NCI-H2227 (cell line): ENCODE data around the gene OCA2.
"Not testable (repeated sequence)": the region's sequence is repeated elsewhere in the genome, so short reads cannot be mapped to it uniquely, and the experiment has no call there.

ENCODE experiments used
- DNase-seq: peaks from one replicate; lab custom pipeline; 2025; ENCODE audit not compliant: unreplicated experiment; lab: John Stamatoyannopoulos, UW

OCA2 gene

DNA sequence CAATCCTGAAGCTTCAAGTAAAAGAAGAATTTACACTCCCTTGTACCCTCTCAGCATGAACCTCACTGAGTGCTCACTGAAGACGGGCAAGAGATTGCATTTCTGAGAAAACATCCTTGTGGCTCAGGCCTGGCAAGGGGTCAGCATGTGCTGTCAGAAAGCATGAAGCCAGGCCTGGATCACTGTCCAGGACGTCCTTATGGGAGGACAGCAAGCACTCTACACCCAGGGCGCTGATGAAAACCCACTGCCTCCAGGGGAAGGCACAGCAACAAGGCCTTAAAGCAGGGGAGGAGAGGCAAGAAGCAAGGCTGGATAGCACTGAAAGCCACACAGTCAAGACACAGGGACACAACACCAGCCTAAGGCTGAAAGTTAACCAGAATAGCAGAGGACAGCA lies 315.4 kb downstream of the OCA2 start:
- DNase-seq: no peak

DNA sequence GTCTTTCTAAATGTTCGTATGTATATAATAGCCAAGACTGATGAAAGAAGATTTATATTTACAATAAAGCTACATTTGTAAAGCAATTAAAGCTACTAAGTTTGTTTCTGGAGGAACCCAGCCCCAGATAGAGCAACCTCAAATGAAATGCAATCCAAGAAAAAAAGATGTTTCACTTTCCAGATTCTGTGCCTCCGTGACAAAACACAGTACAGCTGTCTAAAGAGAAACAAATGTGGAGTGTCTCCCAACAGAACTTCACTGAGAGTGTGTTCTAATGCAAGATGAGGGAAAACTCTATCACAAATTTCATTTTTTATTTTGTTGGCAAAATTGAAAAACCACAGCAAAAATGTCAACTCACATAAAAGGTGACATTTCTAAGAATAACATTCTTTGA lies 317.0 kb downstream of the OCA2 start:
- DNase-seq: no peak

DNA sequence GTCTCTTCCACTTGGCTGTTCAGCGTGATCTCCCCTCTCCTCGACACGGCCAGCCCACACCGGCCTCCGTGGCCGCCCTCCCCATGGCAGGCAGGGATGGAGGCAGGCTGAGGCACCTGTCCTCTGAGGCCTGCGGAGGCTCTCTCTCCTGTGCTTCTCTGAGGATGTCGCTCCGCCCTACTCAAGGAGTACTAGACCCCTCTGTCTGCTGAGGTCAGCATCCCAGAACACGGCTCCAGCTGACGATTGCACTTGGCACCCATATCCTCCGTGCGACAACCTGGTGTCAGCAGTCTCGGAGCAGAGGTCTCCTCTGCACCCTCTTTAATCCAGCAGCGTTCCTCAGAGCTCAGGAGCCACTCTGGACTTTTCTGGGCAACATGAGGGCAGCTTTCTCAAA lies 322.6 kb downstream of the OCA2 start:
- no peak for DNase-seq

DNA sequence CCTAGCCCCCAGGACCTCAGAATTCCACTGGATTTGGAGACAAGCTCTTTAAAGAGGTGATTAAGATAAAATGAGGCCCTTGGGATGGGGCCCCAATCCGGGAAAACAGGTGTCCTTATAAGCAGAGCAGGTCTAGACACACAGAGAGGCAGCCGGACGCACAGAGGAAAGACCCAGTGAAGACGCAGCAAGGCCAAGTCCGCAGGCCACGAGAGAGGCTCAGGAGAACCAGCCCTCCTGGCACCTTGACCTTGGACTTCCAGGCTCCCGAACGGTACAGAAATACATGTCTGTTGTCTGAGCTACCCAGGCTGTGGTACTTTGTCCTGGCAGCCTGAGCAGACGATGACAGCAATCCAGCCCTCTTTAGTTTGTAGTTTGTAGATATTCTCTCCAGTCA lies 324.5 kb downstream of the OCA2 start:
- DNase-seq: no peak

DNA sequence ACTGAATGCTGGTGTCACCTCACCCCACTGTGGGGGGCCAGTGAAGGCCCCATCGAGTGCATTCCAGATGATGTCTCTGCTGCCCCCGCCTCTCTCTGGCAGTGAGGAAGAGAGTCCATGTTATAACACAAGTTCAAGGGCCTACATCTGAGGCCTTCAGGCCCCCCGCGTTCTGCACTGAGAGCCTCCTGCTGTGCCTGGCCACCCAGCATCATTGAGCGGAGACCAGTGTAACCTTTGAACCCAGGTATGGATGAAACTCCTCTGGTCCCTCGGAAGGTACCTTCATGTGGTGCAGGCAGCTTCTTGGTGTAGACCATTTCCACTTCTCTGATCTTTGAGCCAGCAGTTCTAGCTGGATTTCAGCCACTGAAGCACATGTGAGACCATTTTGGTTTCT lies 324.9 kb downstream of the OCA2 start:
- no peak for DNase-seq

DNA sequence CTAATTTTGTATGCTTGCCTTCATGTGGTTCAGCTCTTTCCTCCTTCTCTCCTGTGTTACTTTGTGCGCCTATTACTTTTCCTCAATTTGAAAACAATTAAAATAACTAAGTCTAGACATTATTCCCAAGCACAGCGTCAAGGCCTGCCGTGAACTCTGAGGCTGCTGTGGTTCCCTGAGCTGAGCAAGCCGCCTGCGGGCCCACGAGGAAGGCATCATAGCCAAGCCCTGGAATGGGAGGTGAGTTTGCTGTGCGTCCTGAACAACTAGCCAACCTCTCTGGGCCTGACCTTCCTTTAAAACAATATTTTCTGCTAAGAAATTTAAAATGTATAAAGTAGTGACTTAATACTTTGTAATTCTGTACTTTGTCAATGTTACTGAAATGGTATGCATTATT lies 327.2 kb downstream of the OCA2 start:
- no peak for DNase-seq

- no peak for DNase-seq
Measured at GRCh38 chr15:27770769-27771554, 328.2 kb downstream of the OCA2 start.

DNA sequence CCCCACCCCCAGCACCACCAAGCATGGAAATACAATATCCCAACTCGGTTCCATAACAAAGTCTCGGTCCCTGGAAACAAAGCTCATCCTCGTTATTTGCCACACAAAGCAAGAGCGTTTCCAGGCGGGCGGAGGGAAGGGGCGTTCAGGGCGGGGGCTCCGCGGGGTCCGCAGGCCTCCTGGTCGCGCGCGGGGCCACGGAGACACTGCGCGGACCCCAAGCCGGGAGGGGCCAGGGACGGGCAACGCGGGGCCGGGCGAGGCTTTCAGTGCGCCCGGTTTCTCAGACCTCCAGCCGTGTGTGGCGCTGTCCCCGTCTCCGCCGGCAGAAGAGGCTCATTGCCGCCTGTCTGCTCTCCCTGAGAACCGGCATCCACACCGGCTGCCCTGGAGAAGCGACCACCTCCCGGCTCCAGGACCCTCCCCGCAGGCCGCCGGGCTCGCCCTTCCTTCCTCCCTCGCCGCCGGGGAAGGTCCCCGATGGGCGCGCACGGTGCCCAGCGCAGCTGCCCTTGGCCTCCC lies 329.0 kb downstream of the OCA2 start:
- no peak for DNase-seq

DNA sequence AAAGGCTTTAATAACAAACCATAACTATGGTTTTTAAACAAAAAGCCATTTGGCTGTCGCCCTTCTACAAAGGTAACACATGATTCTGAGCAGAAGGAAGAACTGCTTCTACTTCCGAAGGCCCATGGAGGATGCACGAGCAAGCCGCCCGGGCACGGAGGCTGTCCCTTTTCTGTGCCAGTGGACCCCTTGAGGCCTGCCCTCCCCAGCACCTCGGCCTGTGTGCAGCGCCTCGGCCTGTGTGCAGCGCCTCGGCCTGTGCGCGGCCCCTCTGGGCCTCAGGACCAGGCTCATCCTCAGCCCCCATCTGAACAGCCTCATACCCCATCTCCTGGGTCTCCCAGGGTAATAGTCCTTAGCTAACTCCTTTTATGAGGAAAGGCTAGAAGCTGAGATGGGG lies 329.5 kb downstream of the OCA2 start:
- no peak for DNase-seq

GRCh38 chr15:27768732-27769475 lies 330.2 kb downstream of the OCA2 start:
- DNase-seq: no peak

DNA sequence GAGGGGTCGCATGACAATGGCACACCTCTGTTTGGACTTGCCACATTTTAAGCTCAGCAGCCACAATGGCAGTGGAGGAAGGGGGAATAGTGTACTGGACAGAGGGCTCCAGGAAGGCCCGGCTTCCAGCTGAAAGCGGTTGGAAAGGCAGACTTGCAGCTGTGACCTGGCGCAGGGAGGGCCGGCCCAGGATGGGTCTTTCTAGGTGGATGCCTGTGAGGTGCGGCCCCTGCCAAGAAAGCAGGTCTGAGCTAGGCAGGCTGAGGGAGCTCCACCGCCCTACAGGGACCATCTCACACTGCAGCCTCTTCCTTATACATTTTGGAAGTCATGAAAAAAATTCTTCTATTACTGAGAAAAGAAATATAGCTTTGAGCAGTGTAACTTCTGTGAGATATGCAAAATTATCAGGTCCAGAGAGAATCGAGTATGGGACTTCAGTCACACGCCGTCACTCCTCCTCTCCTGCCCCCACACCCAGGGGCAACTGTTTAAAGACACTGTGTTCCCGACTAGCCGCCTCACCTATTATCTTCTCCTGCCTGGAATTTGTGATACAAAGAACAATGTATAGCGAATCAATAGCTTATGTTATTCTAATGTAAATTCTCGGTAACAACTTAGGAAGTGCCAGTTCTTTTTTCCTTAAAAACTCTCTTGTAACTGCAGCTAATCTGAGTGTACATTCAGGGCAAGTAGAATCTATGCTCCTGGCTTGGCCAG lies 331.0 kb downstream of the OCA2 start:
- DNase-seq: no peak

DNA sequence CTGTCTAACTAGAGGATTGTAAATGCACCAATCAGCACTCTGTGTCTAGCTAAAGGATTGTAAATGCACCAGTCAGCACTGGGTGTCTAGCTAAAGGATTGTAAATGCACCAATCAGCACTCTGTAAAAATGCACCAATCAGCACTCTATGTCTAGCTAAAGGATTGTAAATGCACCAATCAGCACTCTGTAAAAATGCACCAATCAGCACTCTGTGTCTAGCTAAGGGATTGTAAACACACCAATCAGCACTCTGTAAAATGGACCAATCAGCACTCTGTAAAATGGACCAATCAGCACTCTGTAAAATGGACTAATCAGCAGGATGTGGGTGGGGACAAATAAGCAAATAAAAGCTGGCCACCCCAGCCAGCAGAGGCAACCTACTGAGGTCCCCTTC lies 331.7 kb downstream of the OCA2 start:
- not testable (repeated sequence) for DNase-seq

GRCh38 chr15:27764339-27764738 lies 334.8 kb downstream of the OCA2 start:
- DNase-seq: no peak

GRCh38 chr15:27763514-27763913 lies 335.6 kb downstream of the OCA2 start:
- DNase-seq: no peak

- DNase-seq: no peak
Measured at GRCh38 chr15:27762471-27762870, 336.6 kb downstream of the OCA2 start.

GRCh38 chr15:27757052-27757451 lies 342.1 kb downstream of the OCA2 start:
- no peak for DNase-seq

DNA sequence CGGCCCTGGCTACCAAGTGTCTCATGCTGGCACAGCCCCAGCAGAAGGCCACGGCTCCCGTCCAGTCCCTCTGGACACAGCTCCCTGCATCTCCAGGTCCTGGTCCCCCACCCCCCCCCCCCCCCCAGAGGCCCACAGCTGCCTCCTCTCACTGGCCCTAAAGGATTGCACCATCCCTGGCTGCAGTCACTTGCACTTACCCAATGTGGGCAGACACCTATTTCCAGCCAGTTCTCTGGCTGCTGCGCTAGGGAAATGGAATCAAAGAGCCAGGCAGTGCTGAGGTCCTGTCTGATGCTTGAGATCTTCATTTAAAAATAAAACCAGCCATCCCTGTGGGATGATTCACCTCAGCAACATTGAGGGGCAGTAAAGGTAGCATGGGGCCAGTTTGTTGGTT lies 346.4 kb downstream of the OCA2 start:
- no peak for DNase-seq

- DNase-seq: no peak
Measured at GRCh38 chr15:27747997-27748396, 351.1 kb downstream of the OCA2 start.

GRCh38 chr15:27746401-27746955 lies 352.6 kb downstream of the OCA2 start:
- no peak for DNase-seq

- no peak for DNase-seq
Measured at GRCh38 chr15:27744641-27745040, 354.5 kb downstream of the OCA2 start.

- no peak for DNase-seq
Measured at GRCh38 chr15:27743638-27744037, 355.5 kb downstream of the OCA2 start.
